GM18519 (cell line): ENCODE measurements around the gene NANOS1.

ENCODE experiments used
- ATAC-seq: cut with Tn5 transposase; IDR thresholded peaks from one replicate; pipeline ENCODE4 v1.9.1; 2021; ENCODE audit warnings: mild to moderate bottlenecking, moderate library complexity; ENCODE audit not compliant: unreplicated experiment, low FRiP score

Gene NANOS1

DNA sequence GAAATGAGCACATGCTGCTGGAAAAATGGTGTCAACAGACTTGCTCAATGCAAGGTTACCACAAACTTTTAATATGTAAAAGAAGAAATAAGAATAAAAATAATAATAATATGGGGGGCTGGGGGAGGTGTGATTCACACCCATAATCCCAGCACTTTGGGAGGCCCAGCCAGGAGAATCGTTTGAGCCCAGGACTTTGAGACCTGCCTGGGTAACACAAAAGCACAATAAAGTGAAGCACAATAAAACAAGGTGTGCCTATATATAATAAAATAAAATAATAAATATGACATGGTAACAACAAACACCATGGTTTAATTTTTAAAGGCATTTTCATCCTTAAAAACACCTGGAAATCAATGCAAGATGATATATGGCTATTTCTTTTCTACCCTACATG lies 26.0 kb downstream of the NANOS1 start:
- no peak for ATAC-seq

DNA sequence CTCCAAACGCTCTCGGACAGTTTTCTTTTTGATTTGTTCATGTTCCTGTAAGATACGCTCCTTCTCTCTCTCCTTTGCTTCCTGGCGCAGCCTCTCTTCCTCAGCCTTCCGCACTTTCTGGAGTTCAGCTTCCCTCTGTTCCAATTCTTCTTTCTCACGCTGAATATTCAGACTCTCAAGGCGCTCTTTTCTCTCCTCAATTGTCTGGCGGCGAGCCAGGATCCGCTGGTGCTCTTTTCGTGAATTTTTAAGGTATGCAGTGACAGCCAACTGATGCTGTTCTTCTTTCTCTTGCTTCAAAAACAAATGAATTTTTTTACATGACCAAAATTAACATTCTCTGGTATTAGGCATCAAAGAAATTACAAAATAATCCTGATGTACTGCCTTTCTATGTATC lies 28.5 kb downstream of the NANOS1 start:
- ATAC-seq: no peak

DNA sequence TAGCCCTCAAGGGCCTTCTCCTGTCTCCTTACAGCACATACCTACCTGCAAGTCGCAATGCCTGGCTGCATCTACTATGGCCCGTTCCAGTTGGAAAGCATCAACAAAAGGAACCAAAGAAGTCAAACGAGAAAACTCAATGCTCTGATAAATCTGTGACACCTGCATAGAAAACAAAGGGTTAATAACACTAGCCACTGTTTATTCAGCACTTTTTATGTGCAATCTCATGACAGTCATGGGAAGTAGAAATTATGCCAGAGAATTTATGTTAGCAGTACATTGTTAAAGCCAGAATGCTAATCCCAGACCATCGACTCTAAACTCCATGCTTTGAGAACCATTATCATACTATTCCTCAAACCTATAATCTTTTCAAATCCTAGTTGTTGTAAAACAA lies 30.0 kb downstream of the NANOS1 start:
- ATAC-seq: no peak

DNA sequence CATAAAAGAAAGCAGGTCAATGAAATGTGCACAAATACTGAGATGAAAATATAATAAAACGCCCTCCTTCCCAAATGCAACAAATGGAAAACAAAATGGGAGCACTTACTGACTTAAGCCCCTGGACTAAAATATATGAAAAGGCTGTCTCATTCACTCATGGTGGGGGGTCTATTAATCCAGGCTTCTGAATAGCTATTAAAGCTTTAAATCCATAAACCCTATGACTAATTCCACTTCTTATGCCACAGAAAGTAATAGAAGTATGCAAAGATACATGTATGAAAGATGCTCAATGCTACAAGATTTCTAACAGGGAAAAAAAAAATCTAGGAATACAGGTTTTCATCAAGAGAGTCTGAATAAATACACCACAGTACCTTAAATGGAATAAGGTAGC lies 30.6 kb downstream of the NANOS1 start:
- ATAC-seq: no peak

DNA sequence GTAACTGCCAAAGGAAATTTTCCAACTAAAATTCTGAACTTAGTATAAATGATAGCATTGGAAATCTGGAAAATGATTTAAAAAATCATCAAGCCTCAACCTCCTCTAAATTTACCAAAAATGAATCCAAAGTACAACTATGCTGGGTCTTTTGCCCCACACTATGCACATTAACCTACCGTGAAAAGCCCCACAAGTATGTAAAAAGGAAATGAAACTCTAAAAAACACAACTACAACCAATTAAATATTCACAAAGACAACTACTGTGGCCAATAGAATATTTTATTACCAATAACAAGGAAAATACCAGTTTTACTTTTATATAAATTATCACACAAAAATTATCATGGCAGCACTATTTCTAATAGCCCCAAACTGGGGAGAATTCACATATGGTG lies 31.8 kb downstream of the NANOS1 start:
- ATAC-seq: no peak

DNA sequence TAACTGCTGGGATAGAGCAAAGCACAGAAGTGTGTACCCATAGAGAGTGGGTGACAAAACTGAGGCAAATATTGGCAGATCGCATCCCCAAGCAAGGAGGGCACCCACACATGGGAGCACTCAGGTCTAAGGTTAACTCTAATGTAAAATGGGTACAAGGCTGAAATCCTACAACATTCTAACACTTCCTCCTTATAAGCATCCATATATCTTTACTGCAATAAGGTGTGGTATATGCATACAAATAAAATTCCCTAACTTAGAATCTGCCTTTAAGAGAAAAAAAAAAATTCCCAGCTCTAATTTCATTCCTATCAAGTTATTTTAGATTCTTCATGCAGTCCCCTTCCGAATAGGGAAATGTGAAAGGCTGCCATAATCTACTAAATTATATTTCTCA lies 32.4 kb downstream of the NANOS1 start:
- ATAC-seq: no peak

DNA sequence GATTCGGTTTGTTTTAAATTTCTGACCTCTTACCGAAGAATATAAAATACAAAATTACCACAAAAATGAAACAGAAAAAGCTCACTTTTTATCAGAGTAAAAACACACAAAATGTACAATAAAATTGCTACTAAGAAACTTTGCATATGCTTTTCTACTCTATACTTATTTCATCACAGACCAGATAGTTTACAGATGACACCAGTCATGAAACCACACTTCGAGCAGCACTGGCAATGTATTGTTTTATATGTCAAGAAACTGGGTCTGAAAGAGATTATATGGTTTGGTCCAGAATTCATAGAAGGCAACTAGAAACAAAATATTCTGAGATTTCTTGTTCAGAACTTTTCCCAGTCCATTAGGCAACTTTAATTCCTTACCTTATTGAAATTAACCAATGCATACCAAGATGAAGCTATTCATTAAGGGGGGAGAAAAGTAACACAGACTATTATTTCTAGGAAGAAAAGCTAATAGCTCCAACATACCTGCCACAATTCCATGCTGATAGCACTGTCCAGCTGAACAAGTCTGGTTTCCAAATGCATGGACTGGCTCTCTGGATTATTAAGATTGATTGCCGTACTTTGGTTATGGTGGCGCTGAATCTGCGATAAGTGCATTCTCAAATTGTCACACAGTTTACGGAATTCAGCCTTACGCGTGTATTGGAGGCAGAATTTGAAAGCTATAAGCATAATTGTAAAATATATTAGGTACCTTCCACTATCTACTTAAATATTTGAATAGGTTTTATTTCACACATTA lies 41.1 kb downstream of the NANOS1 start:
- no peak for ATAC-seq

DNA sequence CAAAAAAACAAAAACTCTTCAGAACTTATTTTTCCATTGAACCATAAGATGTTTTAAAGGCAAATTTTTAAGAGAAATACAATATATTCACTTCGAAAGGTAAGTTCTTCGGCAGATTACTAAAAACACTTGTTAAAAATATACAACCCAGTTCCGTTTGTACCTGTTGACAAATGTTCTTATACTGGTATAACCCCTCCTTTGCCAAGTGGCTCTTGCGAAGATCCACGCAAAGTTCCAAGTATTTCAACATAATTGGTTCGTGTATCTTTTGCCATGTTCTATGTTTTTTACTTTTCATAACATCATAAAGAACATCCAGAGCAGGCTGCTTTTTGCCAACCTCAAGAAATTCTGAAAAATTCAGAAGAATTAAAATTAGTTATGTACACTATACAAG lies 44.1 kb downstream of the NANOS1 start:
- no peak for ATAC-seq

DNA sequence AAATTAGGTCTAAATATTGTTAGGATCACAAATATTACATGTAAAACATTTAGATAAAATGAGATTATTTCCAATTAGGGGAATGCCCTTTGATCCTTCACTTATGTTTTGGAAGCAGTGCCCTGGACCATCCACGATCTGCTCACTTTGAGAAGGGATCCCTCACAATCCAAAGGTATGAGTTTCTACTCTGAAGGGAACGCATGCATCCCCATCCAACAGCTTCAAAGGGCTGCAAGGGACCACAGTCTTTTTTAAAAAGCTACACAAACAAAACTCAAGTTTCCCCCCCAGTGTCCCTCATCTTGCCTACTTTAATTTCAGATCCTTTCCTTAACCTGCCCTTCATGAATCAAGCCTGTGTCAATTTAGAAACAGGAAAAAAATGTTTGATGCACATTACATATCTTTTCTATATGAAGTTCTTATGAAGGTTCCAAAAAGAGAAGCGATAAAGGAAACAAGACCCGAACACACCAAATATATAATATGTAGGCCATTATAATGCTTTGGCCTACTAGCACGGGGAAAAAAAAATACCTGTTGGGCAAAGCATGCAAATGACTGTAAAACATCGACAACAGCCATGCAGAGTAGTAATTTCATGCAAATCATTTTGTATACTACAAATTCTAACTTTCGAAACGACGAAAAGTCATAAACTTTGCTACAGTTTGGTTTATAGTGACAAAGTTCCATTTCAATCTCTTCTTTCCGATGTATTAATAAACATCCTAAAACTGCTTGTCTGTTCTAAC lies 49.1 kb downstream of the NANOS1 start:
- ATAC-seq: no peak

DNA sequence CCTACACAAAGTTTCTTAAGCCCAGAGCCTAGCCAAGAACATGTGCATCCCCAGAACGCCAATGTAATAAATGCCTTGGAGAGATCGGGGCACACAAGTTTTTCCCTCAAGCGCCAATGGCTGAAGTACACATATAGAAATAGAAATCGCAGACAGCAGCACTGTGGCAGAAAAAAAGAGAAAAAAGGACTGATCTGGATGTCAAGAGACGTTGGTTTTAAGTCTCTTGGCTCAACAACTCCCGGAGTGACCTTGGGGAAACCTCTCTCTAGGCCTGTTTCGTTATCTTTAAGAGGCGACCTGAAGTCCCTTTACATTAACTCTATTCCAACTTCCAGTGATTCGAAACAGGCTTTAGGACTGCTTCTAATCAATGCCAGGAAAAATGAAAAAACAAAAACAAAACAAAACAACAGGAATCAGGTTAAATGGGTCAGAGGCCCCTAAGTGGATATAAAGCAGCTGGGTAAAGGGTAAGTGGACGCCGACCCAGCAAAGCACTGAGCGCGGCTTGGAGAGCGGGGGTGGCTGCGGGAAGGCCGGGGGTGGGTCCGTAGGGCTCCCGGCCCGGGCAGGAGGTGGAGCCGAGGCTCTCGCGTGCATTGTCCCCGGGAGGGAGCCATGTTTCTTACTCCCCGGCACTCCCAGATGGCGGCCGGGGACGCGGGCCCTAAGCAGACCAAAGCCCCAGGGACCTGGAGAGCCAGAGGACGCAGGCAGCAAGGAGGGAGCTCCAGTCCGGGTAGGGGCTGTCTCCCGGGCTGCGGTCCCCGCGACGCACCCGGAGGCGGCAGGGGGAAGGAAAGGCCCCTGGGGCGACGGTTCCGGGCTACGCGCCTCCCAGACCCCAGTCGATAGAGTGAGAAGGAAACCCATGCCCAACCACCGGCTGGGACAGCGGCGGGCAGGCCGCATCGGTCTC lies 50.3 kb downstream of the NANOS1 start:
- ATAC-seq: peak; percentile 43

DNA sequence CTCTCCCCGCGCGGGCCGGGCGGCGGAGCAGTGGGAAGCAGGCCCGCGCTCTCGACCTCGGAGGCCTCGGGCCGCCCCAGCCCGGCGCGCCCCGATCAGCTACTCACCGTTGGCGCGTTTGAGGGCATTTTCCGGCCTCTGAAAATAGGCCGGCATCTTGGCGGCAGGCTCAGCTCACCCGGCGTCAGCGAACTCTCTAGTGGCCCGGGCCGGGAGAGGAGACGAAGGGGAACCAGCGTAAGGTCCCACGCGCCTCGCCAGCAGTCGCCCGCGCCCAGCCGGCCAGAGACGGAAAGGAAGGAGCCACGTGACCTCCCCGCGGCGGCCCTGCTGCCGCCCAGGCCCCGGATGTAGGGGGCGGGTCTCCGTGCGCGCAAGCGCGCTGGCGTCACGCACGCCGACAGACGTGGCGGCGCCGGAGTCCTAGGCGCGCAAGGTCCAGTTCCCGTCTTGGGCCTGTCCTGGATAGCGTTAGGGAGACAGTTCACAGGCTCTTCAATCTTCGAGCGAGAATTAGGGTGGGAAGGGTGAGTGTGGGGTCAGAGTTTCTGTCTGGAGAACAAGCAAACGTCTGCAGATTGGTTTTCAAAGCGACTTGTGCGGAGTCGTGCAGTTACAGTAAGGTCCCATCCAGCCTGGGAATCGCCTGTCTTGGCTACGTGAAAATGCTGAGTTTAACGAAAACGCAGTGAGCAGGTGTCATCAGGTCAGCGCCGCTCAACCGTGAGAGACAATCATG lies 51.2 kb downstream of the NANOS1 start, which contains the start of gene EIF3A:
Gene EIF3A (minus strand): TSS at position 297 of the 739 bp plus-strand sequence. CDS start 141 bp downstream, at position 156.
- peak; percentile 62 for ATAC-seq
